IMR-90 (cell line): ENCODE results near the gene NR2F2. TPM values are rescaled to one million over a fixed set of nuclear protein-coding genes. Genes with fewer than 3 reads are reported as not detected.

Experiments
- ATAC-seq: fragments of 200-7000 bp; cut with Tn5 transposase; 2 replicates; pipeline ENCODE4 v1.9.1; 2020; ENCODE audit warnings: low read depth, mild to moderate bottlenecking, moderate library complexity
- BruUV-seq: library from RNA; stranded (reverse); fragments of 400-500 nt; replicated peaks from 2 replicates; lab custom pipeline; 2021; lab: Mats Ljungman, UMichigan
- CTCF ChIA-PET: fragments of 300-600 bp; formaldehyde crosslinking; extraction: SDS; loops from one replicate; lab custom pipeline; 2021; ENCODE audit warnings: antibody characterized with exemption; lab: Yijun Ruan, JAX
- POLR2A ChIA-PET: fragments of 300-600 bp; sonication (Branson Sonifier 250); formaldehyde crosslinking; loops from one replicate; lab custom pipeline; 2022; ENCODE audit warnings: antibody characterized with exemption; ENCODE audit not compliant: unreplicated experiment; lab: Charles Lee
- DNase-seq: peaks from one replicate; pipeline ENCODE4 v3.0.0; 2013
- H2AFZ ChIP-seq: replicated peaks from 2 replicates; pipeline ENCODE3; 2013; ENCODE audit warnings: low read length, mild to moderate bottlenecking; ENCODE audit not compliant: poor library complexity
- H2AK5ac ChIP-seq: 2 replicates; pipeline ENCODE4 v1.6.1; 2013; ENCODE audit warnings: low read depth, low read length, inconsistent platforms
- H2AK9ac ChIP-seq: replicated peaks from 2 replicates; pipeline ENCODE3; 2013; ENCODE audit warnings: mild to moderate bottlenecking, low read depth, low read length, moderate library complexity; ENCODE audit not compliant: poor library complexity
- H2BK120ac ChIP-seq: 2 replicates; pipeline ENCODE4 v1.6.1; 2013; ENCODE audit warnings: low read depth, low read length, inconsistent platforms
- H2BK15ac ChIP-seq: 3 replicates; pipeline ENCODE4 v1.6.1; 2013; ENCODE audit warnings: low read depth, low read length, inconsistent platforms
- H2BK20ac ChIP-seq: 2 replicates; pipeline ENCODE4 v1.6.1; 2013; ENCODE audit warnings: low read depth, mild to moderate bottlenecking, inconsistent platforms, low read length, moderate library complexity
- H2BK5ac ChIP-seq: 2 replicates; pipeline ENCODE4 v1.6.1; 2013; ENCODE audit warnings: mild to moderate bottlenecking, low read depth, low read length, inconsistent platforms; ENCODE audit not compliant: poor library complexity, severe bottlenecking
- H3K14ac ChIP-seq: replicated peaks from 2 replicates; pipeline ENCODE4 v1.6.1; 2013; ENCODE audit warnings: low read depth, low read length, inconsistent platforms
- H3K18ac ChIP-seq: 2 replicates; pipeline ENCODE4 v1.6.1; 2013; ENCODE audit warnings: low read depth, low read length, control low read depth
- H3K23ac ChIP-seq: 2 replicates; pipeline ENCODE4 v1.6.1; 2013; ENCODE audit warnings: low read depth, low read length, inconsistent platforms
- H3K27ac ChIP-seq: 2 replicates; pipeline ENCODE4 v1.5.1; 2013; ENCODE audit warnings: mild to moderate bottlenecking, control low read depth, low read length; ENCODE audit not compliant: insufficient read depth
- H3K27me3 ChIP-seq: 2 replicates; pipeline ENCODE4 v1.6.1; 2013; ENCODE audit warnings: low read length; ENCODE audit not compliant: control insufficient read depth, insufficient read depth
- H3K36me3 ChIP-seq: 2 replicates; pipeline ENCODE4 v1.6.1; 2013; ENCODE audit warnings: low read length, mixed read lengths; ENCODE audit not compliant: control insufficient read depth, insufficient read depth
- H3K4ac ChIP-seq: 2 replicates; pipeline ENCODE4 v1.6.1; 2013; ENCODE audit warnings: low read depth, low read length, inconsistent platforms
- H3K4me1 ChIP-seq: 2 replicates; pipeline ENCODE4 v1.6.1; 2013; ENCODE audit warnings: low read length, mixed read lengths; ENCODE audit not compliant: control insufficient read depth, insufficient read depth
- H3K4me2 ChIP-seq: 2 replicates; pipeline ENCODE4 v1.6.1; 2013; ENCODE audit warnings: low read depth, mild to moderate bottlenecking, control low read depth, low read length, moderate library complexity
- H3K4me3 ChIP-seq: 2 replicates; pipeline ENCODE4 v1.5.1; 2013; ENCODE audit warnings: low read depth, mild to moderate bottlenecking, control low read depth, low read length, moderate library complexity; ENCODE audit not compliant: insufficient read depth
- H3K56ac ChIP-seq: 2 replicates; pipeline ENCODE4 v1.6.1; 2013; ENCODE audit warnings: low read length, inconsistent platforms; ENCODE audit not compliant: insufficient read depth; ENCODE audit errors: extremely low read depth
- H3K79me1 ChIP-seq, 2 experiments: 2 replicates each; pipeline ENCODE4 v1.6.1; 2013; ENCODE audit warnings: low read length in 2 of 2, inconsistent platforms in 1 of 2, low read depth in 1 of 2
- H3K9ac ChIP-seq: 2 replicates; pipeline ENCODE4 v1.6.1; 2013; ENCODE audit warnings: low read depth, low read length, control low read depth
- H3K9me1 ChIP-seq: 2 replicates; pipeline ENCODE4 v1.6.1; 2013; ENCODE audit warnings: low read length, inconsistent platforms; ENCODE audit not compliant: insufficient read depth
- H3K9me3 ChIP-seq: 2 replicates; pipeline ENCODE4 v1.6.1; 2013; ENCODE audit warnings: low read length; ENCODE audit not compliant: control insufficient read depth, insufficient read depth
- H4K20me1 ChIP-seq: 2 replicates; pipeline ENCODE4 v1.6.1; 2013; ENCODE audit warnings: low read length, inconsistent platforms; ENCODE audit not compliant: insufficient read depth
- H4K5ac ChIP-seq: 2 replicates; pipeline ENCODE4 v1.6.1; 2013; ENCODE audit warnings: mild to moderate bottlenecking, low read depth, low read length, control low read depth
- H4K8ac ChIP-seq, 2 experiments: 2 replicates each; pipeline ENCODE4 v1.6.1; 2013; ENCODE audit warnings: low read depth in 2 of 2, low read length in 2 of 2, control low read depth in 1 of 2, inconsistent platforms in 1 of 2
- H4K91ac ChIP-seq: 2 replicates; pipeline ENCODE4 v1.6.1; 2013; ENCODE audit warnings: low read depth, low read length, inconsistent platforms; ENCODE audit not compliant: insufficient read depth
- BHLHE40 ChIP-seq: fragments of 150-350 bp; IDR thresholded peaks from 2 replicates; pipeline ENCODE4 v1.6.1; 2016; ENCODE audit warnings: mild to moderate bottlenecking, low read depth, low read length
- CEBPB ChIP-seq: IDR thresholded peaks from 2 replicates; pipeline ENCODE4 v1.6.1; 2012; ENCODE audit warnings: low read depth, low read length, improper control_type of control experiment
- CHD1 ChIP-seq: IDR thresholded peaks from 2 replicates; pipeline ENCODE4 v1.6.1; 2012; ENCODE audit warnings: low read depth, low read length, improper control_type of control experiment
- CTCF ChIP-seq: conservative IDR thresholded peaks from 2 replicates; pipeline ENCODE4 v1.5.1; 2012; ENCODE audit warnings: mild to moderate bottlenecking, low read depth, low read length, improper control_type of control experiment
- ELK1 ChIP-seq: fragments of 150-350 bp; IDR thresholded peaks from 2 replicates; pipeline ENCODE4 v1.6.1; 2016; ENCODE audit warnings: low read depth, mild to moderate bottlenecking, low read length, moderate library complexity, borderline replicate concordance
- FOS ChIP-seq: fragments of 150-350 bp; IDR thresholded peaks from 2 replicates; pipeline ENCODE4 v1.6.1; 2016; ENCODE audit warnings: low read depth, low read length
- MAFK ChIP-seq: IDR thresholded peaks from 2 replicates; pipeline ENCODE4 v1.6.1; 2012; ENCODE audit warnings: low read depth, low read length, improper control_type of control experiment
- MAZ ChIP-seq: IDR thresholded peaks from 2 replicates; pipeline ENCODE4 v1.6.1; 2012; ENCODE audit warnings: low read depth, mild to moderate bottlenecking, low read length, improper control_type of control experiment, moderate library complexity, borderline replicate concordance
- MXI1 ChIP-seq: IDR thresholded peaks from 2 replicates; pipeline ENCODE4 v1.6.1; 2012; ENCODE audit warnings: low read depth, mild to moderate bottlenecking, low read length, moderate library complexity, borderline replicate concordance
- POLR2A ChIP-seq: IDR thresholded peaks from 2 replicates; pipeline ENCODE4 v1.6.1; 2012; ENCODE audit warnings: mild to moderate bottlenecking, low read depth, low read length
- RAD21 ChIP-seq: IDR thresholded peaks from 2 replicates; pipeline ENCODE4 v1.6.1; 2012; ENCODE audit warnings: low read length, improper control_type of control experiment
- RCOR1 ChIP-seq: IDR thresholded peaks from 2 replicates; pipeline ENCODE4 v1.6.1; 2012; ENCODE audit warnings: mild to moderate bottlenecking, low read length, improper control_type of control experiment; ENCODE audit not compliant: insufficient replicate concordance
- RFX5 ChIP-seq: IDR thresholded peaks from 2 replicates; pipeline ENCODE4 v1.8.0; 2012; ENCODE audit warnings: low read depth, mild to moderate bottlenecking, low read length, moderate library complexity
- SMC3 ChIP-seq: fragments of 150-350 bp; IDR thresholded peaks from 2 replicates; pipeline ENCODE4 v1.6.1; 2016; ENCODE audit warnings: low read depth, mild to moderate bottlenecking, antibody characterized with exemption, low read length, moderate library complexity
- WGBS, 2 experiments: methylation state at CpG; one replicate each; pipeline versions ENCODE4 v1.1.5 to v1.1.7; 2013; ENCODE audit warnings: missing lambda C conversion rate in 2 of 2; ENCODE audit not compliant: insufficient read length in 1 of 2; ENCODE audit errors: extremely low coverage in 2 of 2; 5-methylcytosine and 5-hydroxymethylcytosine counted together
- dilution Hi-C: fragments of 300-500 bp; cut with HindIII; formaldehyde crosslinking; loops from one replicate; pipeline ENCODE4 v1.14.3; 2018; ENCODE audit warnings: low sequenced_read_pairs; ENCODE audit not compliant: unreplicated experiment
- in situ Hi-C: fragments of 300-500 bp; cut with MboI; formaldehyde crosslinking; loops from 3 replicates; pipeline ENCODE4 v1.14.3; 2019; ENCODE audit warnings: low sequenced_read_pairs, inconsistent platforms, mixed read lengths
- intact Hi-C: fragments of 100-400 bp; cut with micrococcal nuclease; formaldehyde crosslinking; loops from 2 replicates; pipeline ENCODE4 v1.10.0; 2022
- polyA plus RNA-seq, 3 experiments: library from polyadenylated mRNA; depleted of rRNA; stranded (reverse); fragments of >200 nt; gene quantifications; 2 replicates each; pipeline ENCODE4 v1.2.3, GENCODE V29; 2012; ENCODE audit warnings: low replicate concordance in 1 of 3
- total RNA-seq: library from RNA; depleted of rRNA; stranded (reverse); fragments of >200 nt; gene quantifications from 2 replicates; pipeline ENCODE4 v1.2.3, GENCODE V29; 2012

Gene NR2F2
- total and polyA plus RNA-seq, 2 of the 4 experiments (the other 2 are of a cell fraction), result 20.3 to 161 TPM

- Histone ChIP-seq H3K79me1 (peaks cover 3 to 4% of the 10 kb centered on the region in 2 experiments; a peak in 1 of 4 replicates), H3K23ac (peak overlapping the region; percentile 65), H4K8ac (peak overlapping the region; percentile 24 to 51; a peak in 2 of 4 replicates), H2BK20ac (no peak overlapping the region), H3K4me1 (peaks cover 3% of the 10 kb centered on the region), H3K9ac (peak overlapping the region; percentile 99), H3K9me1 (no peaks in the 10 kb centered on the region), H3K18ac (peak overlapping the region; percentile 81), H3K4me2 (peak overlapping the region; percentile 44), H3K27me3 (no peaks in the 10 kb centered on the region), H4K5ac (peak overlapping the region; percentile 67), H2AFZ (peak overlapping the region; percentile 11), H2AK9ac (peak overlapping the region; percentile 50), H4K91ac (peak overlapping the region; percentile 43; the same call in 1 of the 2 replicates), H3K4me3 (peak overlapping the region; percentile 84), H3K27ac (peak overlapping the region; percentile 98), H4K20me1 (peaks cover 38% of the 10 kb centered on the region), H3K9me3 (no peaks in the 10 kb centered on the region), H2BK5ac (peak overlapping the region; percentile 90), H2BK15ac (no peak overlapping the region), H3K56ac (peak overlapping the region; percentile 82), H3K36me3 (peaks cover 42% of the 10 kb centered on the region), H2AK5ac (no peak overlapping the region; the same call in 1 of the 2 replicates), H3K4ac (peak overlapping the region; percentile 88), H3K14ac (peak overlapping the region; percentile 88), H2BK120ac (peak overlapping the region; percentile 70)
- dilution Hi-C loops (no loop called here), intact Hi-C loops (no loop called here), in situ Hi-C loops (loop anchor here (10.0 to 25.0 kb wide), 2 partner anchors 769 to 1037 kb away; no protein-coding TSS in a partner anchor)
- ChIA-PET CTCF (interaction anchor here (0.5 kb wide), 1 partner anchor 502 kb away, joined by 3 read pairs; no protein-coding TSS in a partner anchor), POLR2A (interaction anchor here (0.6 to 1.2 kb wide), 4 partner anchors 9 to 80 kb away, joined by 3 to 5 read pairs (median 3); no protein-coding TSS in a partner anchor)
- no peak for ATAC-seq
- TSS peak; percentile 55 for BruUV-seq
- 5% methylated on average over 12 of the region's 77 CpGs; no CpG with 5 or more reads in 1 of the 2 experiments for WGBS, 2 experiments
- no peak for DNase-seq
- TF ChIP-seq RAD21, result no peak
- TF ChIP-seq CHD1, result no peak
- TF ChIP-seq RFX5, result no peak
- no peak for TF ChIP-seq FOS
- no peak for TF ChIP-seq CEBPB
- no peak for TF ChIP-seq MXI1
- no peak for TF ChIP-seq BHLHE40
- TF ChIP-seq MAZ, result no peak
- TF ChIP-seq POLR2A, result no peak
- no peak for TF ChIP-seq CTCF
- no peak for TF ChIP-seq MAFK
- TF ChIP-seq ELK1, result no peak
- no peak for TF ChIP-seq RCOR1
- TF ChIP-seq SMC3, result no peak
Measured at GRCh38 chr15:96331144-96331944, 844 bp downstream of the NR2F2 start.
